Epithelial cell of proximal tubule (primary cell): ENCODE results near the gene ERVFRD-1. TPM values are rescaled to one million over a fixed set of nuclear protein-coding genes. Genes with fewer than 3 reads are reported as not detected.

Experiments
- DNase-seq: peaks from one replicate; pipeline ENCODE4 v3.0.0-alpha.2; 2011; ENCODE audit warnings: low read depth
- H3K4me3 ChIP-seq: 2 replicates; pipeline ENCODE4 v1.5.1; 2011; ENCODE audit warnings: low read depth, mild to moderate bottlenecking, low read length
- CTCF ChIP-seq: conservative IDR thresholded peaks from 2 replicates; pipeline ENCODE4 v1.5.1; 2012; ENCODE audit warnings: low read depth, mild to moderate bottlenecking, low read length
- total RNA-seq: library from RNA; depleted of rRNA; stranded (reverse); fragments of >200 nt; gene quantifications from 2 replicates; pipeline ENCODE4 v1.2.3, GENCODE V29; 2015

The ERVFRD-1 gene
- total RNA-seq, 1 donor from 2014 or later: not detected

- TF ChIP-seq CTCF: no peak
- DNase-seq: no peak
- H3K4me3 ChIP-seq: no peak overlapping the region
Measured at GRCh38 chr6:11054722-11055121, 56.8 kb downstream of the ERVFRD-1 start.

GRCh38 chr6:11053307-11053706 lies 58.2 kb downstream of the ERVFRD-1 start:
- no peak for TF ChIP-seq CTCF
- no peak for DNase-seq
- no peak overlapping the region for H3K4me3 ChIP-seq

Other genes starting within 250 kb of the ERVFRD-1 start
- not detected in 2 replicates for gene GCM2, start 229.7 kb downstream of the ERVFRD-1 start, total RNA-seq
- 1.4 and 3.4 TPM in 2 replicates for gene SYCP2L, start 224.7 kb downstream of the ERVFRD-1 start, total RNA-seq
- gene ELOVL2, start 67.4 kb downstream of the ERVFRD-1 start, total RNA-seq: 1.3 and 1.4 TPM in 2 replicates
- 8.6 and 15.3 TPM in 2 replicates for gene SMIM13, start 17.9 kb downstream of the ERVFRD-1 start, total RNA-seq
- 21.7 and 35.1 TPM in 2 replicates for gene NEDD9, start 120.9 kb upstream of the ERVFRD-1 start, total RNA-seq